Measurements from ENCODE around the gene ATXN7L1. TPM values are rescaled to one million over a fixed set of nuclear protein-coding genes. Genes with fewer than 3 reads are reported as not detected.

The ATXN7L1 gene, protein sequence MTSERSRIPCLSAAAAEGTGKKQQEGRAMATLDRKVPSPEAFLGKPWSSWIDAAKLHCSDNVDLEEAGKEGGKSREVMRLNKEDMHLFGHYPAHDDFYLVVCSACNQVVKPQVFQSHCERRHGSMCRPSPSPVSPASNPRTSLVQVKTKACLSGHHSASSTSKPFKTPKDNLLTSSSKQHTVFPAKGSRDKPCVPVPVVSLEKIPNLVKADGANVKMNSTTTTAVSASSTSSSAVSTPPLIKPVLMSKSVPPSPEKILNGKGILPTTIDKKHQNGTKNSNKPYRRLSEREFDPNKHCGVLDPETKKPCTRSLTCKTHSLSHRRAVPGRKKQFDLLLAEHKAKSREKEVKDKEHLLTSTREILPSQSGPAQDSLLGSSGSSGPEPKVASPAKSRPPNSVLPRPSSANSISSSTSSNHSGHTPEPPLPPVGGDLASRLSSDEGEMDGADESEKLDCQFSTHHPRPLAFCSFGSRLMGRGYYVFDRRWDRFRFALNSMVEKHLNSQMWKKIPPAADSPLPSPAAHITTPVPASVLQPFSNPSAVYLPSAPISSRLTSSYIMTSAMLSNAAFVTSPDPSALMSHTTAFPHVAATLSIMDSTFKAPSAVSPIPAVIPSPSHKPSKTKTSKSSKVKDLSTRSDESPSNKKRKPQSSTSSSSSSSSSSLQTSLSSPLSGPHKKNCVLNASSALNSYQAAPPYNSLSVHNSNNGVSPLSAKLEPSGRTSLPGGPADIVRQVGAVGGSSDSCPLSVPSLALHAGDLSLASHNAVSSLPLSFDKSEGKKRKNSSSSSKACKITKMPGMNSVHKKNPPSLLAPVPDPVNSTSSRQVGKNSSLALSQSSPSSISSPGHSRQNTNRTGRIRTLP
- 10 to 100 TPM; 22.4 to 24.8 TPM for total RNA-seq

DNA sequence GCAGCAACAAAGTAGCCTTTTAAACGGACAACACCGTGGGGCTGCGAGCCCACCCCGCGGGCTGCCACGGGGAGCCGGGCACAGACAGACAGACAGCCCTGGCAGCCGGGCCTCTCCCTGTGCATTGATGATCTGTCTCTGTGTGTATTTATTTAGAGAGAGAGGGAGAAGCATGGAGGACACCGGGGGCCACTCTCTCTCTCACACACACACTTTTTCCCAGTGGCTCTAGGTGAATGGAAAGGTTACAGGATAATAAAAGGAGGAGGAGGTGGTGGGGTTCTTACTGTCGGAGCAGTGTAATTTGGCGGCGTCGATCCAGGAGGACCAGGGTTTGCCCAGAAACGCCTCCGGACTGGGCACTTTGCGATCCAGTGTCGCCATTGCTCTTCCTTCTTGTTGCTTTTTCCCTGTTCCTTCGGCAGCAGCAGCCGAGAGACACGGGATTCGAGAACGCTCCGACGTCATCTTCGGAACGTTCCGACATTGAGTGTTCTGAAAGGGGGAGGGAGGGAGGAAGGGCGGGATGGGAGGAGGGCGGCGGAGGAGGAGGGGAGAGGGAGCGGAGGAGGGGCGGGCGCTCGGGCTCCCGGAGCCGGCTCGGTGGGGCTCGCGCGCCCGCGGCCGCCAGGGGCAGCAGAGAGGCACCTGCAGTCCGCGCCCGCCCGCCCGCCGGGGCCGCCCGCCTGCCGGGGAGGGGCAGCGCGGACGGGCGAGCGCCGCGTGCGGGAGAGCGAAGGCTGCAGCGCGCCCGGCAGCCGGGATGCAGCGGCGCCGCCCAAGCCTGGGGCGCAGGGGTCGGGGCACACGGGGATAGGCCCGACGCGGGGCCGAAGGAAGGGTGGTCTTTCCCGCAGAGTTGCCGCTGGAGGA, at the start of gene ATXN7L1:
ATXN7L1 (minus strand) TSS at position 509 of the 873 bp plus-strand sequence; CDS start at position 468, 41 bp downstream.

DNA sequence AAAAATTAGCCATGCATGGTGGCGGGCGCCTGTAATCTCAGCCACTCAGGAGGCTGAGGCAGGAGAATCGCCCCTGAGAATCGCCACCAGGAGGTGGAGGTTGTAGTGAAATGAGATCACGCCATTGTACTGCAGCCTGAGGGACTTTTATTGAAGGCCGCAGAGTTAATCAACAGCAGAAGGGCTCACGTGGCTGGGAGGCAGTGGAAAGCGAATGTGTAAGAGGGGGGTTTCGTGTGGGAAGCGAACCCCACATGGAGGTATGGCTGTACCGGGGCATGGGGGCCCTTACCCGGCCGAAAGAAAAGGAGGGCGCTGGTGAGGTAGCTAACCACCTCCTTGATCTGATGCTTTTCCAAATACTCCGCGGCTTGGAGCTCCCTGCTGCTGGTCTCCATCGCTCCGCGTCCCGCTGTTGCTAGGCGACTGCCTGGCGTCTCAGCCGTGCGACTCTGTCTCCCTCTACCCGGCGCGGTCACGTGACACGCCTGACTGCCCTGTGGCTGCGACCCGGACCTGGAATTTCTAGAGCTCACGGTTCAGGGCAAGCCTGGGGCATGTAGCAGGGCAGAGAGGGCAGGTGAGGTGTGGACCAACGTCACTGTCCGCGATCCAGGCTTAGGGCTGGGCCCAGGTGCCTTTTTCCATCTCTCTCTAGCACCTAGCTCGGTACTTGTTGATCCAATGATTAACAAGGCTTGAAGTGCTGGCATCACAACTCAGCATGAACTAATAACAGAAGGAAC, 295.2 kb downstream of the ATXN7L1 start, which contains the start of gene EFCAB10:
EFCAB10 (minus strand) TSS at position 428 of the 746 bp plus-strand sequence; CDS start at position 398, 30 bp downstream.

Other genes starting within 250 kb of the ATXN7L1 start
- gene CDHR3, start 86.7 kb upstream of the ATXN7L1 start, total RNA-seq = 1 to 10 TPM; 2.6 to 3.0 TPM
- gene SYPL1, start 235.7 kb upstream of the ATXN7L1 start, total RNA-seq = 10 to 100 TPM; 40.8 to 42.1 TPM

Measured in activated naive CD4-positive, alpha-beta T cell treated with anti-CD3 and anti-CD28 coated beads, Interleukin-2, amount 10 ng/mL, durations not matched to agents 5 hours and 36 hours (primary cell).